Tibial nerve (tissue), 4 donors: Measurements from ENCODE around the gene BLM. TPM values are rescaled to one million over a fixed set of nuclear protein-coding genes. Genes with fewer than 3 reads are reported as not detected.

Source experiments
- DNase-seq, 2 donors: peaks; one replicate each; pipeline ENCODE4 v3.0.0-alpha.2; 2019; ENCODE audit warnings: low spot score in 2 of 2
- H3K27ac ChIP-seq, 4 donors: fragments of 200-600 bp; sonication (generic) in 3 of 4; one replicate each; pipeline ENCODE4 v1.5.1; 2017 to 2019; ENCODE audit warnings: mild to moderate bottlenecking in 1 of 4
- H3K27me3 ChIP-seq, 2 donors: fragments of 200-600 bp; sonication (generic) in 1 of 2; one replicate each; pipeline versions ENCODE4 v1.5.1 to v1.6.0; 2017 to 2019
- H3K36me3 ChIP-seq, 3 donors: fragments of 200-600 bp; sonication (generic); one replicate each; pipeline ENCODE4 v1.5.1; 2018 to 2019
- H3K4me1 ChIP-seq, 4 donors: fragments of 200-600 bp; sonication (generic) in 3 of 4; one replicate each; pipeline ENCODE4 v1.5.1; 2017 to 2019
- H3K4me3 ChIP-seq, 4 donors: fragments of 200-600 bp; sonication (generic) in 3 of 4; one replicate each; pipeline ENCODE4 v1.5.1; 2017 to 2019; ENCODE audit warnings: mild to moderate bottlenecking in 1 of 4, moderate library complexity in 1 of 4
- H3K9me3 ChIP-seq, 4 donors: fragments of 200-600 bp; sonication (generic) in 3 of 4; one replicate each; pipeline ENCODE4 v1.5.1; 2017 to 2019
- CTCF ChIP-seq, 5 experiments: fragments of 200-600 bp in 3 of 5; fragments of 450-650 bp in 2 of 5; sonication (generic) in 3 of 5; IDR thresholded peaks; one replicate each; pipeline ENCODE4 v1.5.1; 2016 to 2019; ENCODE audit warnings: antibody characterized with exemption in 5 of 5, mild to moderate bottlenecking in 3 of 5, moderate library complexity in 2 of 5
- EP300 ChIP-seq, 2 donors: sonication (generic); formaldehyde crosslinking; IDR thresholded peaks; one replicate each; pipeline ENCODE4 v1.6.1; 2017; ENCODE audit warnings: antibody characterized with exemption in 2 of 2, mild to moderate bottlenecking in 1 of 2
- POLR2A ChIP-seq, 2 donors: fragments of 450-650 bp; IDR thresholded peaks; one replicate each; pipeline ENCODE4 v1.6.1; 2017; ENCODE audit warnings: antibody characterized with exemption in 2 of 2, mild to moderate bottlenecking in 2 of 2, moderate library complexity in 2 of 2
- WGBS, 2 donors: methylation state at CpG; one replicate each; pipeline ENCODE4 v1.1.5; 2018; 5-methylcytosine and 5-hydroxymethylcytosine counted together
- total RNA-seq, 4 donors: library from RNA; depleted of rRNA; stranded (reverse); fragments of >200 nt; gene quantifications; one replicate each; pipeline ENCODE4 v1.1.0, GENCODE V29; 2016

The BLM gene
- total RNA-seq, 4 donors from 2014 or later, result 0.66 to 9.6 (median 1.0) TPM

- Histone ChIP-seq H3K4me3 (no peak overlapping the region), H3K27ac (no peak overlapping the region), H3K27me3 (no peaks in the 10 kb centered on the region), H3K36me3 (no peaks in the 10 kb centered on the region), H3K9me3 (no peaks in the 10 kb centered on the region), H3K4me1 (no peaks in the 10 kb centered on the region)
- TF ChIP-seq POLR2A (IDR thresholded peaks at IDR 0.05) (no peak), CTCF (IDR thresholded peaks at IDR 0.05) (no peak), EP300 (IDR thresholded peaks at IDR 0.05) (no peak)
- 90 to 92% methylated on average over 20 of the region's 20 CpGs for WGBS, 2 donors
- no peak for DNase-seq
Measured at GRCh38 chr15:90826886-90827435, 109.8 kb downstream of the BLM start.

- TF ChIP-seq CTCF (IDR thresholded peaks at IDR 0.05) (no peak), POLR2A (IDR thresholded peaks at IDR 0.05) (no peak), EP300 (IDR thresholded peaks at IDR 0.05) (no peak)
- no peak for DNase-seq
- Histone ChIP-seq H3K36me3 (no peaks in the 10 kb centered on the region), H3K4me1 (no peaks in the 10 kb centered on the region), H3K9me3 (no peaks in the 10 kb centered on the region), H3K4me3 (no peak overlapping the region), H3K27ac (no peak overlapping the region), H3K27me3 (no peaks in the 10 kb centered on the region)
- 66 to 73% methylated on average over 12 of the region's 12 CpGs for WGBS, 2 donors
Measured at GRCh38 chr15:90828111-90828510, 111.0 kb downstream of the BLM start.

- no peak for DNase-seq
- Histone ChIP-seq H3K27me3 (no peaks in the 10 kb centered on the region), H3K4me1 (no peaks in the 10 kb centered on the region), H3K27ac (no peak overlapping the region), H3K9me3 (no peaks in the 10 kb centered on the region), H3K4me3 (no peak overlapping the region), H3K36me3 (no peaks in the 10 kb centered on the region)
- WGBS, 2 donors, result 85 to 92% methylated on average over 6 of the region's 6 CpGs
- TF ChIP-seq EP300 (IDR thresholded peaks at IDR 0.05) (no peak), POLR2A (IDR thresholded peaks at IDR 0.05) (no peak), CTCF (IDR thresholded peaks at IDR 0.05) (no peak)
Measured at GRCh38 chr15:90829126-90829525, 112.0 kb downstream of the BLM start.

- 48 to 60% methylated on average over 14 to 15 of the region's 15 CpGs for WGBS, 2 donors
- peak; percentile 76 to 82 for TF ChIP-seq EP300 (IDR thresholded peaks at IDR 0.05)
- TF ChIP-seq POLR2A (IDR thresholded peaks at IDR 0.05), result peak in 1 of 2 donors; percentile 24
- no peak for TF ChIP-seq CTCF (IDR thresholded peaks at IDR 0.05)
Measured at GRCh38 chr15:90829942-90830440, 112.8 kb downstream of the BLM start.

GRCh38 chr15:90834626-90835025 lies 117.5 kb downstream of the BLM start:
- H3K4me1 ChIP-seq, result peaks cover 0 to 5% (median 2%) of the 10 kb centered on the region in 4 donors
- 68 to 75% methylated on average over 5 of the region's 5 CpGs for WGBS, 2 donors
- TF ChIP-seq EP300 (IDR thresholded peaks at IDR 0.05) (no peak), POLR2A (IDR thresholded peaks at IDR 0.05) (no peak), CTCF (IDR thresholded peaks at IDR 0.05) (no peak)
- H3K27me3 ChIP-seq, result no peaks in the 10 kb centered on the region
- H3K4me3 ChIP-seq, result no peak overlapping the region
- H3K9me3 ChIP-seq, result no peaks in the 10 kb centered on the region
- H3K27ac ChIP-seq, result no peak overlapping the region
- DNase-seq, result no peak
- H3K36me3 ChIP-seq, result no peaks in the 10 kb centered on the region

More at GRCh38 chr15:90829942-90830440, 112.8 kb downstream of the BLM start:
- DNase-seq, result peak in 1 of 2 donors; percentile 30
- Histone ChIP-seq H3K27me3 (no peaks in the 10 kb centered on the region), H3K9me3 (no peaks in the 10 kb centered on the region), H3K4me1 (no peaks in the 10 kb centered on the region), H3K4me3 (no peak overlapping the region), H3K36me3 (no peaks in the 10 kb centered on the region), H3K27ac (peak overlapping the region in 2 of 4 donors; percentile 33 to 68)
